WERI-Rb-1 (cell line): ENCODE results near the gene CCDC186.

Source experiments
- DNase-seq: peaks from one replicate; pipeline ENCODE4 v3.0.0-alpha.2; 2020
- H3K27ac ChIP-seq: fragments of 250-450 bp; sonication (Bioruptor Pico); 2 replicates; pipeline ENCODE4 v1.5.1; 2020; ENCODE audit warnings: mild to moderate bottlenecking, moderate library complexity
- H3K27me3 ChIP-seq: fragments of 250-450 bp; sonication (Bioruptor Pico); 2 replicates; pipeline ENCODE4 v1.5.1; 2021; ENCODE audit warnings: mild to moderate bottlenecking, low read depth, moderate library complexity; ENCODE audit not compliant: insufficient read depth, severe bottlenecking
- H3K36me3 ChIP-seq: fragments of 250-450 bp; sonication (Bioruptor Pico); 2 replicates; pipeline ENCODE4 v1.5.1; 2020; ENCODE audit warnings: mild to moderate bottlenecking, moderate library complexity
- H3K4me3 ChIP-seq: 2 replicates; pipeline ENCODE4 v1.5.1; 2011; ENCODE audit warnings: low read depth, mild to moderate bottlenecking, control low read depth, low read length
- H3K9me3 ChIP-seq: fragments of 250-450 bp; sonication (Bioruptor Pico); 2 replicates; pipeline ENCODE4 v1.5.1; 2021; ENCODE audit warnings: mild to moderate bottlenecking, moderate library complexity; ENCODE audit not compliant: severe bottlenecking
- CTCF ChIP-seq: IDR thresholded peaks from 2 replicates; pipeline ENCODE4 v1.5.1; 2011; ENCODE audit warnings: low read depth, mild to moderate bottlenecking, control low read depth, inconsistent platforms, low read length

CCDC186 gene

GRCh38 chr10:114081911-114082583 lies 92.0 kb downstream of the CCDC186 start:
- DNase-seq: no peak
- no peak for TF ChIP-seq CTCF
- Histone ChIP-seq H3K27ac (no peak overlapping the region), H3K9me3 (no peaks in the 10 kb centered on the region), H3K4me3 (no peak overlapping the region), H3K36me3 (no peaks in the 10 kb centered on the region), H3K27me3 (no peaks in the 10 kb centered on the region)

- no peak for TF ChIP-seq CTCF
- Histone ChIP-seq H3K27me3 (no peaks in the 10 kb centered on the region), H3K9me3 (no peaks in the 10 kb centered on the region), H3K27ac (no peak overlapping the region), H3K36me3 (no peaks in the 10 kb centered on the region), H3K4me3 (no peak overlapping the region)
- no peak for DNase-seq
Measured at GRCh38 chr10:114079421-114079820, 94.6 kb downstream of the CCDC186 start.

- no peak for TF ChIP-seq CTCF
- Histone ChIP-seq H3K27ac (no peak overlapping the region), H3K36me3 (no peaks in the 10 kb centered on the region), H3K4me3 (no peak overlapping the region), H3K27me3 (no peaks in the 10 kb centered on the region), H3K9me3 (no peaks in the 10 kb centered on the region)
- no peak for DNase-seq
Measured at GRCh38 chr10:114078346-114078745, 95.7 kb downstream of the CCDC186 start.

GRCh38 chr10:114077815-114078219 lies 96.2 kb downstream of the CCDC186 start:
- DNase-seq: no peak
- H3K36me3 ChIP-seq: no peaks in the 10 kb centered on the region
- no peaks in the 10 kb centered on the region for H3K9me3 ChIP-seq
- 0 out of 2 replicates have a peak, but pooled peaks have one; percentile 1 for TF ChIP-seq CTCF
- H3K27ac ChIP-seq: no peak overlapping the region
- H3K4me3 ChIP-seq: no peak overlapping the region
- H3K27me3 ChIP-seq: no peaks in the 10 kb centered on the region

GRCh38 chr10:114077347-114077746 lies 96.7 kb downstream of the CCDC186 start:
- no peak for DNase-seq
- Histone ChIP-seq H3K9me3 (no peaks in the 10 kb centered on the region), H3K4me3 (no peak overlapping the region), H3K27me3 (no peaks in the 10 kb centered on the region), H3K27ac (no peak overlapping the region), H3K36me3 (no peaks in the 10 kb centered on the region)
- TF ChIP-seq CTCF: no peak

GRCh38 chr10:114075093-114075492 lies 98.9 kb downstream of the CCDC186 start:
- no peak overlapping the region for H3K4me3 ChIP-seq
- no peaks in the 10 kb centered on the region for H3K36me3 ChIP-seq
- no peaks in the 10 kb centered on the region for H3K9me3 ChIP-seq
- H3K27ac ChIP-seq: no peak overlapping the region
- H3K27me3 ChIP-seq: no peaks in the 10 kb centered on the region
- TF ChIP-seq CTCF: no peak
- no peak for DNase-seq
